Fibroblast of skin of left biceps (primary cell): Measurements from ENCODE around the gene RBM3.

Source experiments
- DNase-seq, 2 experiments: peaks; one replicate each; pipeline ENCODE4 v3.0.0-alpha.2; 2013; ENCODE audit warnings: low read depth in 2 of 2

Gene RBM3

GRCh38 chrX:48626401-48627298, 52.4 kb downstream of the RBM3 start:
- DNase-seq: no peak
